Omental fat pad (tissue), 4 donors: ENCODE measurements around the gene ACHE. TPM values are rescaled to one million over a fixed set of nuclear protein-coding genes. Genes with fewer than 3 reads are reported as not detected.

Experiments
- ATAC-seq: fragments of 150-250 bp; one replicate; pipeline ENCODE4 v1.9.1; 2016; ENCODE audit warnings: mild to moderate bottlenecking, moderate library complexity; ENCODE audit not compliant: low FRiP score
- DNase-seq: peaks from one replicate; pipeline ENCODE4 v3.0.0-alpha.2; 2019; ENCODE audit warnings: low spot score
- CTCF ChIP-seq, 3 donors: fragments of 450-650 bp; IDR thresholded peaks; one replicate each; pipeline ENCODE4 v1.5.1; 2016 to 2017; ENCODE audit warnings: antibody characterized with exemption in 3 of 3, mild to moderate bottlenecking in 3 of 3, moderate library complexity in 2 of 3
- total RNA-seq, 4 donors: library from RNA; depleted of rRNA; stranded (reverse); fragments of >200 nt; gene quantifications; one replicate each; pipeline ENCODE4 v1.1.0, GENCODE V29; 2016

The ACHE gene
- total RNA-seq, 4 donors from 2014 or later, result 0.50 to 0.96 (median 0.73) TPM

GRCh38 chr7:100895956-100896731 lies 456 bp upstream of the ACHE start:
- no peak for TF ChIP-seq CTCF (IDR thresholded peaks at IDR 0.05)
- ATAC-seq (peak; percentile 2), DNase-seq (no peak)

GRCh38 chr7:100894860-100895700 lies 608 bp downstream of the ACHE start:
- ATAC-seq, result no peak

DNA sequence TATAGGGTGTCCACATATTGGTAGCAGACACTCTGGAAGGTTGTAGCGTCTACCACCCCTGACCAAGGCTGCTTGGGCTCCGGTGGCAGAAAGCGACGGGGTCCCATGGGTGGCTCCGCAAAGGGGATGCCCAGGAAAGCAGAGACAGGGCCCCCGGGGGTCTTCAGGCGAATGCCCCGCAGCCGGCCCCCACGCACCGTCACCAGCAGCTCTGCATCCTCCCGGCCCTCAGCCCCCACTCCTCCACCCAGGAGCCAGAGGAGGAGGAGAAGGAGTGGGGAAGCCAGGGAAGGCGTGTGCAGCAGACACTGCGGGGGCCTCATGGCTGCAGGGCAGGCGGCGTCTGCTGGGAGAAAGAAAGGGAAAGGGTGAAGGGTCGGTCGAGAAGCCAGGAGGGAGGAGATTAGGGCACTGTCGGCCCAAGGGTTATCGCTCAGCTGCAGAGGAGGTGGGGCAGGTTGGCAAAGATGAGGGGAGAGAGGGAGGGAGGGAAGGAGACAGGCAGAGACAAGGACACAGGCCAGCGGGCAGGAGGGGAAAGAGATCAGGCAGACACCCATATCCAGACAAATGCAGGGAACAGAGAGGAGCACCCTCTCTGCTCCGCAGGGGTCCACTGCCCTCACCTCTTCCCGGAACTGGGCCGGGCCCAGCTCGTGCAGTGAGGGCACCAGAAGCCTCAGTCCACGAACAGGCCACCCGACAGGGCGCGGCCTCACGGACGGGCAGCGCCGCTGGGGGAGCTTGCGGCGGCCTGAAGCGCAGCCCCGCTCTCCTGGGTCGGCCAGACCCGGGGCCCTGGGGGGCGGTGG lies 1.6 kb downstream of the ACHE start:
- no peak for TF ChIP-seq CTCF (IDR thresholded peaks at IDR 0.05)
- ATAC-seq (no peak), DNase-seq (no peak)

More at GRCh38 chr7:100894860-100895700, 608 bp downstream of the ACHE start:
- TF ChIP-seq CTCF (IDR thresholded peaks at IDR 0.05), result no peak
- peak; percentile 60 for DNase-seq

DNA sequence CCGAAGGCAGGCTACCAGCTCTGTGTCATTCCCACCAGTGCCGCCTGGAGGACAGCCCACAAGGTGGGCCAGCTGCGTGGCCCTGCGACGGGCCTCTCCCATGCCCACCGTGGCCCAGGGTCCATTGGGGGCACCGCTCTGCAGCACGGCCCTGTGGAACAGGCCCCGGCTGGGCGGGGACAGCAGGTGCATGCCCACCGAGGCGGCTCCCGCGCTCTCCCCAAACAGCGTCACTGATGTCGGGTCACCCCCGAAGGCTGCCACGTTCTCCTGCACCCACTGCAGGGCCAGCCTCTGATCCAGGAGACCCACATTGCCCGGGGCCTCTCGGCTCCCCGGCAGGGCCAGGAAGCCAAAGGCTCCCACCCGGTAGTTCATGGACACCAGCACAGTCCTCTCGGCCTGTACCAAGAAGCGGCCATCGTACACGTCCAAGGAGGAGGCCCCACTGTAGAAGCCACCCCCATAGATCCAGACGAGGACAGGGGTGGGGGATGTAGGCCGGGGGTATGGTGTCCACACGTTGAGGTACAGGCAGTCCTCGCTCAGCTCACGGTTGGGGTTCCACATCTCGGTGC lies 2.3 kb downstream of the ACHE start:
- DNase-seq (no peak), ATAC-seq (no peak)
- TF ChIP-seq CTCF (IDR thresholded peaks at IDR 0.05), result no peak

- TF ChIP-seq CTCF (IDR thresholded peaks at IDR 0.05), result no peak
- ATAC-seq (no peak), DNase-seq (no peak)
Measured at GRCh38 chr7:100892364-100893317, 3.0 kb downstream of the ACHE start.
